A549 (cell line): Measurements from ENCODE around the gene RAD54L.

Experiments
- CHD4 ChIP-seq: fragments of 200-600 bp; sonication (generic); IDR thresholded peaks from 2 replicates; pipeline ENCODE4 v1.6.1; 2016; ENCODE audit warnings: antibody characterized with exemption, mild to moderate bottlenecking, borderline replicate concordance
- CTCF ChIP-seq: fragments of >200 bp; sonication (Bioruptor Twin); formaldehyde crosslinking; IDR thresholded peaks from 3 replicates; pipeline ENCODE4 v1.5.1; 2016
- EP300 ChIP-seq, 2 experiments: fragments of >200 bp; sonication (Bioruptor Twin); formaldehyde crosslinking; IDR thresholded peaks; 2 replicates in 1 of 2; 3 replicates in 1 of 2; pipeline ENCODE4 v1.6.1; 2016 to 2017
- KDM1A ChIP-seq: fragments of 200-600 bp; sonication (generic); IDR thresholded peaks from 2 replicates; pipeline ENCODE4 v1.6.1; 2016; ENCODE audit warnings: low read depth, mild to moderate bottlenecking
- MAZ ChIP-seq: fragments of 150-350 bp; IDR thresholded peaks from 2 replicates; pipeline ENCODE4 v1.6.1; 2014; ENCODE audit warnings: antibody characterized with exemption, low read depth, low read length, borderline replicate concordance
- MYC ChIP-seq: IDR thresholded peaks from 2 replicates; pipeline ENCODE4 v1.6.1; 2012; ENCODE audit warnings: mild to moderate bottlenecking, inconsistent platforms, low read length, improper control_type of control experiment, borderline replicate concordance
- POLR2A ChIP-seq: IDR thresholded peaks from 2 replicates; pipeline ENCODE4 v1.6.1; 2012; ENCODE audit warnings: mild to moderate bottlenecking, low read length
- POLR2AphosphoS2 ChIP-seq: conservative IDR thresholded peaks from 2 replicates; pipeline ENCODE4 v1.6.1; 2012; ENCODE audit warnings: low read length, improper control_type of control experiment, inconsistent platforms
- RAD21 ChIP-seq, 2 experiments: fragments of >200 bp in 1 of 2; sonication (Bioruptor Twin) in 1 of 2; formaldehyde crosslinking in 1 of 2; IDR thresholded peaks in 1 of 2; conservative IDR thresholded peaks in 1 of 2; 2 replicates in 1 of 2; 3 replicates in 1 of 2; pipeline ENCODE4 v1.6.1; 2012 to 2018; ENCODE audit warnings: inconsistent platforms in 1 of 2
- RCOR1 ChIP-seq: fragments of 150-350 bp; IDR thresholded peaks from 2 replicates; pipeline ENCODE4 v1.6.1; 2014; ENCODE audit warnings: antibody characterized with exemption, low read length, low read depth
- REST ChIP-seq: fragments of 200-600 bp; sonication (generic); IDR thresholded peaks from 2 replicates; pipeline ENCODE4 v1.6.1; 2016; ENCODE audit warnings: antibody characterized with exemption, mild to moderate bottlenecking, moderate library complexity
- SMC3 ChIP-seq: fragments of >200 bp; sonication (Bioruptor Twin); formaldehyde crosslinking; IDR thresholded peaks from 3 replicates; pipeline ENCODE4 v1.6.1; 2018; ENCODE audit warnings: inconsistent platforms
- ZNF302 ChIP-seq: fragments of 250-450 bp; sonication (Bioruptor Pico); IDR thresholded peaks from 2 replicates; pipeline ENCODE4 v1.9.0; 2021; ENCODE audit warnings: inconsistent platforms, mild to moderate bottlenecking, moderate library complexity

- no peak for TF ChIP-seq MYC
- TF ChIP-seq CTCF, result no peak
- no peak for TF ChIP-seq POLR2A
- no peak for TF ChIP-seq REST
- TF ChIP-seq SMC3, result no peak
- no peak for TF ChIP-seq RCOR1
- TF ChIP-seq EP300 (IDR thresholded peaks at IDR 0.05), result no peak
- TF ChIP-seq MAZ, result no peak
- TF ChIP-seq RAD21 (conservative IDR thresholded peaks at IDR 0.05 in 1 of 2, IDR thresholded peaks at IDR 0.05 in 1 of 2), result no peak
- TF ChIP-seq ZNF302, result no peak
- TF ChIP-seq CHD4, result no peak
- TF ChIP-seq POLR2AphosphoS2, result no peak
- no peak for TF ChIP-seq KDM1A
Observed at GRCh38 chr1:46284058-46284457, 36.5 kb downstream of the RAD54L start.
